DOHH2 (cell line): ENCODE results near the gene EFNA5.

Source experiments
- H3F3A ChIP-seq: fragments of 200-600 bp; sonication (generic), shearing (Covaris generic); 2 replicates; pipeline ENCODE4 v1.6.0; 2016; ENCODE audit warnings: antibody characterized with exemption, mild to moderate bottlenecking; ENCODE audit not compliant: control insufficient read depth, insufficient read depth
- H3K27ac ChIP-seq: fragments of 200-600 bp; sonication (generic); 2 replicates; pipeline ENCODE4 v1.5.1; 2014; ENCODE audit warnings: low read depth, mild to moderate bottlenecking, low read length, moderate library complexity
- H3K27me3 ChIP-seq: fragments of 200-600 bp; sonication (generic); 2 replicates; pipeline ENCODE4 v1.6.1; 2014; ENCODE audit warnings: mild to moderate bottlenecking, low read length, mixed read lengths; ENCODE audit not compliant: control insufficient read depth
- H3K36me3 ChIP-seq: fragments of 200-600 bp; sonication (generic); 2 replicates; pipeline ENCODE4 v1.6.1; 2014; ENCODE audit warnings: mild to moderate bottlenecking, low read length, moderate library complexity, mixed read lengths; ENCODE audit not compliant: control insufficient read depth
- H3K4me1 ChIP-seq: fragments of 200-600 bp; sonication (generic); 2 replicates; pipeline ENCODE4 v1.6.1; 2014; ENCODE audit warnings: mild to moderate bottlenecking, low read length, mixed read lengths; ENCODE audit not compliant: control insufficient read depth
- H3K4me2 ChIP-seq: fragments of 200-600 bp; sonication (generic); 2 replicates; pipeline ENCODE4 v1.6.0; 2014; ENCODE audit warnings: mild to moderate bottlenecking, low read length, moderate library complexity
- H3K4me3 ChIP-seq: fragments of 200-600 bp; sonication (generic); 2 replicates; pipeline ENCODE4 v1.5.1; 2014; ENCODE audit warnings: mild to moderate bottlenecking, low read length, mixed read lengths
- H3K79me2 ChIP-seq: fragments of 200-600 bp; sonication (generic); 2 replicates; pipeline ENCODE4 v1.6.1; 2014; ENCODE audit warnings: mild to moderate bottlenecking, low read length, mixed read lengths; ENCODE audit not compliant: control insufficient read depth
- H3K9me2 ChIP-seq: fragments of 200-600 bp; sonication (generic); replicated peaks from 2 replicates; pipeline ENCODE4 v1.6.1; 2014; ENCODE audit warnings: mild to moderate bottlenecking, low read length, mixed read lengths; ENCODE audit not compliant: control insufficient read depth
- H3K9me3 ChIP-seq: fragments of 200-600 bp; sonication (generic); 2 replicates; pipeline ENCODE4 v1.6.1; 2014; ENCODE audit warnings: antibody characterized with exemption, low read length, mixed read lengths; ENCODE audit not compliant: control insufficient read depth, insufficient read depth
- H4K20me1 ChIP-seq: fragments of 200-600 bp; sonication (generic); 2 replicates; pipeline ENCODE4 v1.6.0; 2014; ENCODE audit warnings: low read depth, mild to moderate bottlenecking, antibody characterized with exemption, low read length, moderate library complexity; ENCODE audit not compliant: control insufficient read depth, insufficient read depth
- EZH2phosphoT487 ChIP-seq: fragments of 200-600 bp; sonication (generic); IDR thresholded peaks from 2 replicates; pipeline ENCODE4 v1.6.1; 2017; ENCODE audit warnings: borderline replicate concordance, mild to moderate bottlenecking, antibody characterized with exemption, low read length, moderate library complexity, mixed read lengths
- TF ChIP-seq, protein P1 (sequence below): fragments of 200-600 bp; sonication (generic); IDR thresholded peaks from one replicate; pipeline ENCODE4 v1.5.1; 2014; ENCODE audit warnings: antibody characterized with exemption, mild to moderate bottlenecking, low read depth, low read length; ENCODE audit not compliant: poor library complexity, severe bottlenecking

EFNA5 gene

DNA sequence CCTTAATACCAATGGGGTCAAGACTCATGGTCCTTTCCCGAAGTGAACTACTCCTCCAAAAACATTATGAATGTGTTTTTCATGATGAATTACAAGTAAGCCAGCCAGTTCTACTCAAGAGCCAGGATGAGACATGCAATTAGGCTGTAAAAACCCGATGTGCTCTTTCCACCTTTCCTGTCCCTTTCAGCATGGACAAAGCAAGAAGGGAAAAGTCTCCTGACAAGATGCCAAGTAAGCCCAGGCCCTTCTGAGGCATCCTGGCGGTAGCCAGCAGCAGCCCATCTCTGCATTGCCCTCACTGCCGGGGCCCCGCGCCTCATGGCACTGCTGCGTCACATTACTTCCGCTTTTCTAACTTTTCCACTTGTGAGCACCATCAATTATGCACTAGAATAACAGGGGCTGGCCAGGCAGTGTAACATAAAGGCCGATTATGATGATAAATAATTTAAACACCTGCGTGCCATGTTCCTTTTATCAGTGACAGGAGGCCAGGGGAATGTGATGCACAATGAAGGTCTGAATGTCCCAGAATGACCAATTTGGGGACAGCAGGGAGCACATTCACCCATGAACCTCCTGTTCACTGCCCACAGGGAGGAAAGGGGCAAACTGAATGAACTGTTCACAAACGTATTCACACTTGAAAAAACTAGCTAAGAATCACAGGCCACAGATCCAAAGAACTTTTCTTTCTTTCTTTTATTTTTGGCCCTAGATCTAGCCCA lies 37.4 kb downstream of the EFNA5 start:
- Histone ChIP-seq H3K27me3 (no peaks in the 10 kb centered on the region), H3K4me2 (no peak overlapping the region), H3K9me2 (no peaks in the 10 kb centered on the region), H3K27ac (no peak overlapping the region), H3K4me3 (no peak overlapping the region), H3F3A (no peaks in the 10 kb centered on the region), H3K4me1 (no peaks in the 10 kb centered on the region), H3K79me2 (no peaks in the 10 kb centered on the region), H3K9me3 (no peaks in the 10 kb centered on the region), H4K20me1 (no peaks in the 10 kb centered on the region), H3K36me3 (no peaks in the 10 kb centered on the region)
- no peak for TF ChIP-seq EZH2phosphoT487
- TF ChIP-seq, protein P1, sequence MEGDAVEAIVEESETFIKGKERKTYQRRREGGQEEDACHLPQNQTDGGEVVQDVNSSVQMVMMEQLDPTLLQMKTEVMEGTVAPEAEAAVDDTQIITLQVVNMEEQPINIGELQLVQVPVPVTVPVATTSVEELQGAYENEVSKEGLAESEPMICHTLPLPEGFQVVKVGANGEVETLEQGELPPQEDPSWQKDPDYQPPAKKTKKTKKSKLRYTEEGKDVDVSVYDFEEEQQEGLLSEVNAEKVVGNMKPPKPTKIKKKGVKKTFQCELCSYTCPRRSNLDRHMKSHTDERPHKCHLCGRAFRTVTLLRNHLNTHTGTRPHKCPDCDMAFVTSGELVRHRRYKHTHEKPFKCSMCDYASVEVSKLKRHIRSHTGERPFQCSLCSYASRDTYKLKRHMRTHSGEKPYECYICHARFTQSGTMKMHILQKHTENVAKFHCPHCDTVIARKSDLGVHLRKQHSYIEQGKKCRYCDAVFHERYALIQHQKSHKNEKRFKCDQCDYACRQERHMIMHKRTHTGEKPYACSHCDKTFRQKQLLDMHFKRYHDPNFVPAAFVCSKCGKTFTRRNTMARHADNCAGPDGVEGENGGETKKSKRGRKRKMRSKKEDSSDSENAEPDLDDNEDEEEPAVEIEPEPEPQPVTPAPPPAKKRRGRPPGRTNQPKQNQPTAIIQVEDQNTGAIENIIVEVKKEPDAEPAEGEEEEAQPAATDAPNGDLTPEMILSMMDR: no peak

DNA sequence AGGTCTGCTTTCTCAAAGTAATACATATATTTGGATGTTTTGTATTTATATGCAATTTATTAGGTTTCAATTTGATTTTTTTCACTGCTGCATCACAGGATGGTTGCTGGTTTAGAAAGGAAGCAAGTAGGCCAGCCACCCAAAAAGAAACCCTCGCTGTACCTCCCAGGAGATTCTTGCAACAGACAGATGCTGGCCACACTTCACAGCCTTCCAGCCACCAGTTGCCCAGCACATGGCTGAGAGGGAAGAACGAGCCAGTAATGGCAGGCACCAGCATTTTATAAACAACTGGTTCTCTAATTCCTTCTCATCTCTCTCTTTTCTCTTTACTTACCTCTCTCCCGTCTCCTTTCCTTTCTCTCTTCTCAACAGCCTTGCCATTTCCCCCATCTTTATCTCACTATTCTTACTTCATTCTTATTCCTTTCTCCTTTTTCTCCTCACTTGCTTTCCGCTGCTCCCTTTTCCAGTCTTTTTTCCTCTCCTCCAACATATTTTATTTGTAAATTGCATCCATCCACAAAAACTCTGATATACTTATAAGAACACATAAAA lies 38.9 kb downstream of the EFNA5 start:
- Histone ChIP-seq H3K9me2 (no peaks in the 10 kb centered on the region), H3K4me3 (no peak overlapping the region), H3K27me3 (no peaks in the 10 kb centered on the region), H3K79me2 (no peaks in the 10 kb centered on the region), H3K27ac (no peak overlapping the region), H3F3A (no peaks in the 10 kb centered on the region), H3K36me3 (no peaks in the 10 kb centered on the region), H3K4me1 (no peaks in the 10 kb centered on the region), H4K20me1 (no peaks in the 10 kb centered on the region), H3K9me3 (no peaks in the 10 kb centered on the region), H3K4me2 (no peak overlapping the region)
- TF ChIP-seq EZH2phosphoT487: no peak
- TF ChIP-seq, protein P1: no peak

DNA sequence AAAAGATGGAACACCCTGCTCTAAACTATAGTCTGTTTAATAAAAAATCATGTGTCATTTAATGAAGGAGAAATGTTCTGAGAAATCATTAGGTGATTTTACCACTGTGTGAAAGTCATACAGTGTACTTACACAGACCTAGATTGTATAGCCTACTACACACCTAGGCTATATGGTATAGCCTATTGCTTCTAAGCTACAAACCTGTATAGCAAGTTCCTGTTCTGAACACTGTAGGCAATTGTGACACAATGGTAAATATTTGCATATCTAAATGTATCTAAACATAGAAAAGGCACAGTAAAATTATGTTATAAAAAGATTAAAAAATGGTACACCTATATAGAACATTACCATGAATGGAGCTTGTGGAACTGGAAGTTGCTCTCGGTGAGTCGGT lies 40.6 kb downstream of the EFNA5 start:
- Histone ChIP-seq H3K4me3 (no peak overlapping the region), H3K27ac (no peak overlapping the region), H3K4me2 (no peak overlapping the region), H3K9me2 (no peaks in the 10 kb centered on the region), H3K36me3 (no peaks in the 10 kb centered on the region), H3K79me2 (no peaks in the 10 kb centered on the region), H3F3A (no peaks in the 10 kb centered on the region), H3K27me3 (no peaks in the 10 kb centered on the region), H3K9me3 (no peaks in the 10 kb centered on the region), H4K20me1 (no peaks in the 10 kb centered on the region), H3K4me1 (no peaks in the 10 kb centered on the region)
- no peak for TF ChIP-seq EZH2phosphoT487
- TF ChIP-seq, protein P1: no peak
